Measurements from ENCODE around the gene POC1B. TPM values are rescaled to one million over a fixed set of nuclear protein-coding genes. Genes with fewer than 3 reads are reported as not detected.
A peak's percentile ranks its signal among the peaks of the same experiment; 100 is the strongest.

The POC1B gene
- total and polyA plus RNA-seq, 4 experiments from 2014 or later: 19.8 to 46.3 (median 24.8) TPM

DNA sequence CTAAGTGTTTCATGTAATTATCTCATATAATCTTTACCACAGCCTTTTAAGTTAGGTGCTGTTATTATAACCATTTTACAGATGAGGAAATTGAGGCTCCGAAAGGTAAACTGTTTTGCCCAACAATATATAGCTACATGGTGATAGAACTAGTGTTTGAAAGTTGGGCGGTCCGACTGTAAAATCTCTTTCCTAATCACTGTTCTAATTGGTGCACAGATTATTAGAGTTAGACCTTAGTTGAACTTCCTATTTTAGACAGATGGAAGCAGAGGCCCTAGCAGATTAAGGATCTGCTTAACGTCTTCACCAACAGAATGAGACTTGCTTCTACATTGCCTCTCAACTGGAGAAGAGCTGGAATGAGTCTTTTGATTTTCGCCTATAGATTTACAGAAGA, 143.5 kb downstream of the POC1B start:
- H3K36me3 Mint-ChIP-seq: no peaks in the 10 kb centered on the region
- no peaks in the 10 kb centered on the region for H3K27me3 Mint-ChIP-seq
- H3K27ac ChIP-seq (ENCODE audit: low read depth, low read length): no peak overlapping the region
- no peaks in the 10 kb centered on the region for H3K27me3 ChIP-seq (ENCODE audit: insufficient read depth, low read length)
- H3K27ac Mint-ChIP-seq: no peak overlapping the region
- no peaks in the 10 kb centered on the region for H3K36me3 ChIP-seq (ENCODE audit: insufficient read depth, low read length)
- intact Hi-C loops (cut with micrococcal nuclease): no loop called here
- POLR2A ChIA-PET (ENCODE audit: partially characterized antibody): no interaction called here
- H3K4me1 Mint-ChIP-seq: no peaks in the 10 kb centered on the region
- no peak overlapping the region for H3K4me3 ChIP-seq (ENCODE audit: low read length in 2 of 2)
- CTCF ChIA-PET (ENCODE audit: partially characterized antibody): no interaction called here
- DNase-seq: no peak
- H3K4me1 ChIP-seq (ENCODE audit: insufficient read depth, low read length): no peaks in the 10 kb centered on the region
- H3K9me3 Mint-ChIP-seq: no peaks in the 10 kb centered on the region
- H3K4me3 Mint-ChIP-seq: no peak overlapping the region
- no peaks in the 10 kb centered on the region for H3K9me3 ChIP-seq (ENCODE audit: control insufficient read depth in 1 of 2, low read length in 2 of 2)

DNA sequence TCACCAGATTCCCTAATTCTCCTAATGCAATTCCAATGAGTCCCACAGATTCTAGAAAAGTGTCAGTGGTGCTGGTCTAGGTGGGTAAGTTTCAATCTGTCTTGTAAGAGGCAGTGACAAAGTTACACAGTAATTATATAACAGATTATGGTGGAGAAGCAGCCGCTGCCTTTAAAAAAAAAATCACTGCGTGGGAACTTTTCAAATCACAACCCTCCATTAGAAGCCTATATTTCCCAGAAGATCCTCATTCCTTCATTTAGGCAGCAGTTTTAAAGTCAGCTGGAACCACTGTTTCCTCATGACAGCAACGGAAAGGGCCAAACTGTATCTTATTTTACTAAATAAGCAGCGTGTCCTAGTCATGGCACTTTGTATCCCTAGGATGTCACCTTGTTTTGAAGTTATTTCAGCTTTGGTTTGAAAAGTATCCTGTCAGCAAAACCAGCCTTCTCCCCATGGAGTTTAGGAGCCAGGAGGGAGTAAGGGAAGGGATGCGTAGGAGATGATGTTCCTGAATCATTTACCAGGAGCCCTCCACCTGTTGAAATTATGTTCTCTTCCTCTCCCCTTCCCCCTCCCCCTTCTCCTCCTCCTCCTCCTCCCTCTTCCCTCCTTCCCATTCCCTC, 145.9 kb downstream of the POC1B start:
- CTCF ChIA-PET (ENCODE audit: partially characterized antibody): no interaction called here
- Histone ChIP-seq H3K4me1 (ENCODE audit: insufficient read depth, low read length) (peaks cover 8% of the 10 kb centered on the region), H3K36me3 (ENCODE audit: insufficient read depth, low read length) (no peaks in the 10 kb centered on the region), H3K4me3 (ENCODE audit: low read length in 2 of 2) (no peak overlapping the region), H3K9me3 (ENCODE audit: control insufficient read depth in 1 of 2, low read length in 2 of 2) (no peaks in the 10 kb centered on the region), H3K27me3 (ENCODE audit: insufficient read depth, low read length) (no peaks in the 10 kb centered on the region), H3K27ac (ENCODE audit: low read depth, low read length) (no peak overlapping the region)
- intact Hi-C loops (cut with micrococcal nuclease): no loop called here
- H3K27ac Mint-ChIP-seq: no peak overlapping the region
- H3K27me3 Mint-ChIP-seq: no peaks in the 10 kb centered on the region
- H3K4me1 Mint-ChIP-seq: peaks cover 9 to 11% (median 10%) of the 10 kb centered on the region in 4 donors
- H3K36me3 Mint-ChIP-seq: no peaks in the 10 kb centered on the region
- POLR2A ChIA-PET (ENCODE audit: partially characterized antibody): no interaction called here
- H3K4me3 Mint-ChIP-seq: no peak overlapping the region
- no peak for DNase-seq
- H3K9me3 Mint-ChIP-seq: no peaks in the 10 kb centered on the region

DNA sequence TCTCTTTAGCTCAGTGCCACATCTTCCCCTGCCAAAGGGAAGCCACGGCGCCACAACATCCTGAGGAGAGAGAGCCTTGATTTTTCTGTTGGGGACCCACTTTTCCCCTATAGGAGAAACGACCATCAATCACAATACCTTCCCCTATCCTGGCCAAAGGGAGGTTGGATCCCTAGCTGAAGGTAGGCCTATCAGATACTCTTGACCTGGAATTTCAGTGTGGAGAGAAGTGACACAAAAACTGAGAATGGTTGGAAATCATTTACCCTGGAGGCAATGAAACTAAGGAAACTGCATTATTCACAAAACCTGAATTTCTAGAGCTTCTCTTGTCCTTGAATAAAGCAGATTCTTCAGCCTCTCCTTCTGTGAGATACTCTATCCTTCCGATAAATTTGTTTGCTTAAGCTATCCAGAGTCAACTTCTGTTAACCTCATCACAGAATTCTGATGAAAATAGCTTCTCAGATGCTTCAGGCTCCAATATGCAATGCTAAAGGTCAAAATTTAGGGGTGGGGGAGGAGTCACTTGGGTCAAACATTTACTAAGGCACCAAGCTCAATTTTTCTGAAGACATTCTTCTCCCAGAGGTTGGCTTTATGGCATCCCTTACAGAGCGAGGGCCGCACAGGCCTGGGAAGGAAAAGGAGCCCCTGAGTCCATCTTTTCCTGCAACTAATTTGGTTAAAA, 146.6 kb downstream of the POC1B start:
- H3K4me3 ChIP-seq (ENCODE audit: low read length in 2 of 2): no peak overlapping the region
- H3K27ac ChIP-seq (ENCODE audit: low read depth, low read length): no peak overlapping the region
- H3K9me3 ChIP-seq (ENCODE audit: control insufficient read depth in 1 of 2, low read length in 2 of 2): no peaks in the 10 kb centered on the region
- H3K27me3 ChIP-seq (ENCODE audit: insufficient read depth, low read length): no peaks in the 10 kb centered on the region
- Mint-ChIP-seq H3K36me3 (no peaks in the 10 kb centered on the region), H3K4me3 (no peak overlapping the region), H3K4me1 (peaks cover 9 to 11% (median 10%) of the 10 kb centered on the region in 4 donors), H3K27me3 (no peaks in the 10 kb centered on the region), H3K9me3 (no peaks in the 10 kb centered on the region), H3K27ac (no peak overlapping the region)
- no peaks in the 10 kb centered on the region for H3K36me3 ChIP-seq (ENCODE audit: insufficient read depth, low read length)
- peaks cover 8% of the 10 kb centered on the region for H3K4me1 ChIP-seq (ENCODE audit: insufficient read depth, low read length)
- ChIA-PET CTCF (ENCODE audit: partially characterized antibody) (no interaction called here), POLR2A (ENCODE audit: partially characterized antibody) (no interaction called here)
- intact Hi-C loops (cut with micrococcal nuclease): no loop called here
- no peak for DNase-seq

DNA sequence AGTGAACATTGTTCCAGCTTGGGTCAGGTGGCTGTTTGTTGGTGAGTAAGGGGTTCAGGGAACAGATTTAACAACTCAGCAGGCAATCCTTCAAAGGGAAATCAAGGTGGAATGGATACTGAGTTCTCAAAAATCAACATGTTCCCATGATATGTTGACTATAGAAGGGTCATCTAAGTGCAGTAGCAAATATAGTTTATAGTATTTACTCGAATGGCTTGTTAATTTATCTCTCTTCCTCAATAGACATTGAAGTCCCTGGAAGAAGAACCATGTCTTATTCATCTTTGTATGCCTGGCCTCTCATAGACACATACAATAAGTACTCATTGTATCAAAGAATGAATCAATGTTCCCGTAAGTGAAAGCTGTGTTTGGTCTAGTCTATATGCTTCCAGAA, 149.0 kb downstream of the POC1B start:
- intact Hi-C loops (cut with micrococcal nuclease): no loop called here
- H3K27ac ChIP-seq (ENCODE audit: low read depth, low read length): no peak overlapping the region
- no peak for DNase-seq
- ChIA-PET POLR2A (ENCODE audit: partially characterized antibody) (no interaction called here), CTCF (ENCODE audit: partially characterized antibody) (no interaction called here)
- no peak overlapping the region for H3K4me3 ChIP-seq (ENCODE audit: low read length in 2 of 2)
- Mint-ChIP-seq H3K36me3 (no peaks in the 10 kb centered on the region), H3K4me1 (peaks cover 9 to 11% (median 10%) of the 10 kb centered on the region in 4 donors), H3K27me3 (no peaks in the 10 kb centered on the region), H3K27ac (no peak overlapping the region), H3K4me3 (no peak overlapping the region), H3K9me3 (no peaks in the 10 kb centered on the region)
- H3K4me1 ChIP-seq (ENCODE audit: insufficient read depth, low read length): peaks cover 8% of the 10 kb centered on the region
- H3K36me3 ChIP-seq (ENCODE audit: insufficient read depth, low read length): no peaks in the 10 kb centered on the region
- H3K9me3 ChIP-seq (ENCODE audit: control insufficient read depth in 1 of 2, low read length in 2 of 2): no peaks in the 10 kb centered on the region
- no peaks in the 10 kb centered on the region for H3K27me3 ChIP-seq (ENCODE audit: insufficient read depth, low read length)

DNA sequence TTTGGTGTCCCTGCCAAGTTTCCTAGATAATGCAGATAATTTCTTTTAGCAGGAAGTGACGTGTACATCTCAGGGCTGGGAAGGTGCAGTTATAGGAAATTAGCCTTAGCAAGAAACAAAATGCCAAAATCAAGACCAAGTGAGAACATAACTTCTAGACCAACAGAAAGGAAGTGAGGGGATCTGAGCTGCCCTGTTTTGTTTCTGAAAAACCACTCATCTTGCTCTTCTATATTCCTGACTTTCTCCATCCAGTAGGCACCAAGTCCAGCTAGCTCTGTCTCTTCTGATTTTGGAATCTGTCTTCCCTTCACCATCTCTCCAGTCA, 149.7 kb downstream of the POC1B start:
- H3K27me3 Mint-ChIP-seq: no peaks in the 10 kb centered on the region
- CTCF ChIA-PET (ENCODE audit: partially characterized antibody): no interaction called here
- POLR2A ChIA-PET (ENCODE audit: partially characterized antibody): no interaction called here

DNA sequence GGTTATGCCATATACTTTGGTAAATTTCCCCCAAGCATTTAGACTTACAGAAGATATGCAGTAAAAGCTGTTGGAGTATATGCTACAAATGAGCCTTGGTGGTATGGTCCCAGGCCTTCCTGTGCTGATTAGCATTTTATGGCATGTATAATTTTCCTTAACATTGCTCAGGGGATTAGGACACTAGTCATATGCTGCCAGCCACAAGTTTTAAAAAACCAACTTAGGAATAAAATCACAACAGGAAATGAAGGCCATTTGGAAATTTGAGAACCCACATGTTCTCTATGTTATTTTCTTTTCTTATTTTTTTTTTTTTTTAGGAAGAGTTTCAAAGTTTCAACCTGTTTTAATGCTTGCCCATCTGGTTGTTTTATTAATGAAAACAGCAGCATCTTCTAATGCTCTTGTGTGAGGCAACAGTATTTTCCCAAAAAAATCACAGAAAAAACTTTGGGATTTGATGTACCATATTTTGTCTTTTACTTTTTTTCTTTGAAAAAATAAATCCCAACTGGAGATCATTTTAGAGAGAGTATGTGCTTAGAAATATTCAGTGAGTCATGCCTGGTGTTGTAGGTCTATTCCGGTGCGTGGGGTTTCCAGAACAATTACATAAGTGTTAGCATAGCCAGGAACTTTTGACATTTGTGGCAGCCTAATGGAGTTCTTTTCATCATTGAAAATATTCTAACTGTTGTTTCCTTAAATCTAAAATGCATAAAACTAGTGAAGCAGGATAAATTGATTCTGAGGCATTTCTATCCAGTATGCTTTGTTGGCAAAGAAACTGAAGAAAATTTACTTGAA, 151.9 kb downstream of the POC1B start:
- no peak overlapping the region for H3K27ac Mint-ChIP-seq
- CTCF ChIA-PET (ENCODE audit: partially characterized antibody): no interaction called here
- intact Hi-C loops (cut with micrococcal nuclease): no loop called here

More for the DNA sequence above, 149.7 kb downstream of the POC1B start:
- Mint-ChIP-seq H3K27ac (no peak overlapping the region), H3K36me3 (no peaks in the 10 kb centered on the region), H3K4me3 (no peak overlapping the region), H3K9me3 (no peaks in the 10 kb centered on the region), H3K4me1 (peaks cover 9 to 11% (median 10%) of the 10 kb centered on the region in 4 donors)
- Histone ChIP-seq H3K36me3 (ENCODE audit: insufficient read depth, low read length) (no peaks in the 10 kb centered on the region), H3K27me3 (ENCODE audit: insufficient read depth, low read length) (no peaks in the 10 kb centered on the region), H3K4me1 (ENCODE audit: insufficient read depth, low read length) (peaks cover 8% of the 10 kb centered on the region), H3K27ac (ENCODE audit: low read depth, low read length) (no peak overlapping the region), H3K9me3 (ENCODE audit: control insufficient read depth in 1 of 2, low read length in 2 of 2) (no peaks in the 10 kb centered on the region), H3K4me3 (ENCODE audit: low read length in 2 of 2) (no peak overlapping the region)
- intact Hi-C loops (cut with micrococcal nuclease): no loop called here
- no peak for DNase-seq

DNA sequence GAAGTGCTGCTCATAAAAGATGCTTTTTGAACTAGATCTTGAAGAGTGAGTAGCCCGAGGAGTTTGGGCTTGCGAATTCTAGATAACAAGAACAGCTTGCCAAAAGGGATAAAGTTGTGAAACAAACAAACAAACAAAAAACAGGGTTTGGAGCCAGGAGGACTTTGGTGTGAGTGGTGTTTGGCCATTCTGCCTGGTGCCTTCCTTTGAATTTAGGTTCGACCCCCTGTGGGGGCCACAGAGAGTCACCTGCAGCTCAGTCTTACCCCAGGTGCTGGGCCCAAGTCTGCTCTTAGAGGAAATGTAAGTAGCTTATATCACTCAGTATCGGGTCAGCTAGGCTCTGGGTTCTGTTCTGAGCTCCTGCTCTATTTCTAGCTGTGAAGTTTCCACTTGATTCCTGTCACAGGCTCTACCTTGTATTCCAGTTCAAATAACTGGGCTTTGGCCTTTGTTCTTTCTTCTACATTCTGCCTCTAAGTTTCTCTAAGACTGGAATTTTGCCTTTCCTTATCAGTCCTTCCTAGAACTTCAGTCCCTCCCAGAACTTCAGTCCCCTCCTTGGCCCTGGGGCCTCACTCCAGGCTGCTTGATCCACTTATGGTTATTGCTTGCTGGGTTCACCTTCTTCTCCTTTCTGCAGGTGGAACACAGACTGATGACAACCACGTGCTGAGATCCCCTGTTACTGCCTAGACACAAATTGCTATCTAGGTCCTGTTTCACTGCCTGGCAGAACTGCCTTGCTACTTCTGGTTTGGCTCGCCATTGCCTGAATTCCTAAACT, 153.1 kb downstream of the POC1B start:
- POLR2A ChIA-PET (ENCODE audit: partially characterized antibody): no interaction called here
- peak overlapping the region in 1 of 7 donors; percentile 14 for H3K27ac Mint-ChIP-seq
- H3K27me3 Mint-ChIP-seq: no peaks in the 10 kb centered on the region

More for the DNA sequence above, 151.9 kb downstream of the POC1B start:
- Histone ChIP-seq H3K9me3 (ENCODE audit: control insufficient read depth in 1 of 2, low read length in 2 of 2) (no peaks in the 10 kb centered on the region), H3K36me3 (ENCODE audit: insufficient read depth, low read length) (no peaks in the 10 kb centered on the region), H3K27ac (ENCODE audit: low read depth, low read length) (no peak overlapping the region), H3K4me1 (ENCODE audit: insufficient read depth, low read length) (peaks cover 8% of the 10 kb centered on the region), H3K27me3 (ENCODE audit: insufficient read depth, low read length) (no peaks in the 10 kb centered on the region), H3K4me3 (ENCODE audit: low read length in 2 of 2) (no peak overlapping the region)
- DNase-seq: no peak
- Mint-ChIP-seq H3K9me3 (no peaks in the 10 kb centered on the region), H3K36me3 (no peaks in the 10 kb centered on the region), H3K4me3 (no peak overlapping the region), H3K4me1 (peaks cover 9 to 14% (median 10%) of the 10 kb centered on the region in 4 donors), H3K27me3 (no peaks in the 10 kb centered on the region)
- POLR2A ChIA-PET (ENCODE audit: partially characterized antibody): no interaction called here

More for the DNA sequence above, 153.1 kb downstream of the POC1B start:
- no peak for DNase-seq
- intact Hi-C loops (cut with micrococcal nuclease): no loop called here
- Histone ChIP-seq H3K27me3 (ENCODE audit: insufficient read depth, low read length) (no peaks in the 10 kb centered on the region), H3K9me3 (ENCODE audit: control insufficient read depth in 1 of 2, low read length in 2 of 2) (no peaks in the 10 kb centered on the region), H3K4me1 (ENCODE audit: insufficient read depth, low read length) (peaks cover 8% of the 10 kb centered on the region), H3K36me3 (ENCODE audit: insufficient read depth, low read length) (no peaks in the 10 kb centered on the region), H3K4me3 (ENCODE audit: low read length in 2 of 2) (no peak overlapping the region), H3K27ac (ENCODE audit: low read depth, low read length) (no peak overlapping the region)
- no peaks in the 10 kb centered on the region for H3K36me3 Mint-ChIP-seq
- no peaks in the 10 kb centered on the region for H3K9me3 Mint-ChIP-seq
- CTCF ChIA-PET (ENCODE audit: partially characterized antibody): no interaction called here
- no peak overlapping the region for H3K4me3 Mint-ChIP-seq
- H3K4me1 Mint-ChIP-seq: peaks cover 9 to 14% (median 10%) of the 10 kb centered on the region in 4 donors

Data from CD4-positive, alpha-beta memory T cell (primary cell).